Natural killer cell treated with Interleukin-12 subunit alpha and Interleukin-12 subunit beta and Interleukin-15 and Interleukin-18, amount 100 ng/mL, for 72 hours (primary cell): ENCODE data around the gene HDGFL2. TPM values are rescaled to one million over a fixed set of nuclear protein-coding genes. Genes with fewer than 3 reads are reported as not detected.
A peak's percentile ranks its signal among the peaks of the same experiment; 100 is the strongest.

Experiments used
- ATAC-seq, 2 donors: fragments of 150-1000 bp; cut with Tn5 transposase in 1 of 2; sonication (Bioruptor Pico), chemical (Tn5 transposase) in 1 of 2; 2 replicates each; pipeline ENCODE4 v1.10.0; 2021
- DNase-seq: peaks from one replicate; pipeline ENCODE4 v3.0.0; 2022; ENCODE audit warnings: low spot score
- H3K27ac Mint-ChIP-seq, 2 donors: 1 replicate in 1 of 2; 2 replicates in 1 of 2; pipeline ENCODE4 v1.8.0; 2022; ENCODE audit warnings: mixed read lengths in 2 of 2, mild to moderate bottlenecking in 1 of 2, moderate library complexity in 1 of 2
- H3K27me3 Mint-ChIP-seq, 2 donors: 1 replicate in 1 of 2; 2 replicates in 1 of 2; pipeline ENCODE4 v1.8.0; 2022; ENCODE audit warnings: mixed read lengths in 2 of 2
- H3K36me3 Mint-ChIP-seq: one replicate; pipeline ENCODE4 v1.8.0; 2022; ENCODE audit warnings: mixed read lengths
- H3K4me1 Mint-ChIP-seq, 2 donors: 1 replicate in 1 of 2; 2 replicates in 1 of 2; pipeline ENCODE4 v1.8.0; 2022; ENCODE audit warnings: low read depth in 2 of 2, mixed read lengths in 2 of 2, mild to moderate bottlenecking in 1 of 2
- H3K4me3 Mint-ChIP-seq: one replicate; pipeline ENCODE4 v1.8.0; 2022; ENCODE audit warnings: mixed read lengths
- H3K9me3 Mint-ChIP-seq: 2 replicates; pipeline ENCODE4 v1.8.0; 2022; ENCODE audit warnings: mixed read lengths
- total RNA-seq, 2 donors: library from RNA; stranded (reverse); gene quantifications; one replicate each; pipeline ENCODE4 v1.2.3, GENCODE V29; 2022

The HDGFL2 gene
- total RNA-seq, 2 donors from 2014 or later: 43.3 to 47.6 TPM

- no peak overlapping the region for H3K27ac Mint-ChIP-seq
- H3K9me3 Mint-ChIP-seq: no peaks in the 10 kb centered on the region
Observed at GRCh38 chr19:4449639-4450028, 22.5 kb upstream of the HDGFL2 start.

GRCh38 chr19:4452230-4452990 is 19.7 kb upstream of the HDGFL2 start:
- H3K27ac Mint-ChIP-seq: no peak overlapping the region
- H3K4me1 Mint-ChIP-seq: peaks cover 11 to 17% of the 10 kb centered on the region in 2 donors
- ATAC-seq: no peak

More at GRCh38 chr19:4449639-4450028, 22.5 kb upstream of the HDGFL2 start:
- Mint-ChIP-seq H3K36me3 (no peaks in the 10 kb centered on the region), H3K4me1 (peaks cover 0 to 4% of the 10 kb centered on the region in 2 donors), H3K4me3 (no peak overlapping the region), H3K27me3 (no peaks in the 10 kb centered on the region)
- no peak for DNase-seq
- no peak for ATAC-seq

GRCh38 chr19:4453232-4454179 is 18.6 kb upstream of the HDGFL2 start:
- Mint-ChIP-seq H3K4me1 (peaks cover 16 to 22% of the 10 kb centered on the region in 2 donors), H3K4me3 (no peak overlapping the region), H3K36me3 (no peaks in the 10 kb centered on the region), H3K9me3 (no peaks in the 10 kb centered on the region), H3K27me3 (no peaks in the 10 kb centered on the region), H3K27ac (no peak overlapping the region)
- ATAC-seq (no peak), DNase-seq (no peak)

More at GRCh38 chr19:4452230-4452990, 19.7 kb upstream of the HDGFL2 start:
- no peaks in the 10 kb centered on the region for H3K27me3 Mint-ChIP-seq
- H3K9me3 Mint-ChIP-seq: no peaks in the 10 kb centered on the region
- DNase-seq: no peak
- no peak overlapping the region for H3K4me3 Mint-ChIP-seq
- no peaks in the 10 kb centered on the region for H3K36me3 Mint-ChIP-seq

GRCh38 chr19:4454747-4455718 is 17.1 kb upstream of the HDGFL2 start:
- Mint-ChIP-seq H3K27ac (no peak overlapping the region), H3K4me3 (no peak overlapping the region), H3K9me3 (no peaks in the 10 kb centered on the region), H3K36me3 (no peaks in the 10 kb centered on the region), H3K27me3 (no peaks in the 10 kb centered on the region), H3K4me1 (peaks cover 16 to 22% of the 10 kb centered on the region in 2 donors)
- DNase-seq (no peak), ATAC-seq (no peak)

GRCh38 chr19:4455719-4456475 is 16.2 kb upstream of the HDGFL2 start:
- Mint-ChIP-seq H3K9me3 (no peaks in the 10 kb centered on the region), H3K27ac (peak overlapping the region; percentile 87 to 97), H3K4me1 (peaks cover 16 to 22% of the 10 kb centered on the region in 2 donors), H3K36me3 (no peaks in the 10 kb centered on the region), H3K4me3 (peak overlapping the region; percentile 96), H3K27me3 (no peaks in the 10 kb centered on the region)
- DNase-seq (no peak), ATAC-seq (no peak)

- Mint-ChIP-seq H3K36me3 (no peaks in the 10 kb centered on the region), H3K4me3 (peak overlapping the region; percentile 96), H3K4me1 (peaks cover 16 to 22% of the 10 kb centered on the region in 2 donors), H3K9me3 (no peaks in the 10 kb centered on the region), H3K27ac (peak overlapping the region; percentile 87 to 97), H3K27me3 (no peaks in the 10 kb centered on the region)
- ATAC-seq (no peak), DNase-seq (no peak)
Observed at GRCh38 chr19:4456476-4456842, 15.6 kb upstream of the HDGFL2 start.

GRCh38 chr19:4456843-4457653 is 15.0 kb upstream of the HDGFL2 start:
- peak overlapping the region; percentile 87 to 97 for H3K27ac Mint-ChIP-seq
- peak overlapping the region; percentile 96 for H3K4me3 Mint-ChIP-seq
- DNase-seq: no peak
- H3K36me3 Mint-ChIP-seq: no peaks in the 10 kb centered on the region
- H3K9me3 Mint-ChIP-seq: no peaks in the 10 kb centered on the region
- ATAC-seq: peak; percentile 50 to 64
- H3K27me3 Mint-ChIP-seq: no peaks in the 10 kb centered on the region
- H3K4me1 Mint-ChIP-seq: peaks cover 16 to 22% of the 10 kb centered on the region in 2 donors

- Mint-ChIP-seq H3K27me3 (no peaks in the 10 kb centered on the region), H3K36me3 (no peaks in the 10 kb centered on the region), H3K9me3 (no peaks in the 10 kb centered on the region), H3K4me1 (peaks cover 16 to 22% of the 10 kb centered on the region in 2 donors), H3K27ac (peak within 1 kb of the TSS; percentile 87 to 97), H3K4me3 (peak within 1 kb of the TSS; percentile 96)
- ATAC-seq (peak; percentile 98), DNase-seq (peak; percentile 98)
Observed at GRCh38 chr19:4457654-4458395, 14.3 kb upstream of the HDGFL2 start, which contains the start of gene UBXN6. Gene UBXN6, minus strand, starts transcription at chr19:4457794. Its CDS starts 97 bp downstream, at chr19:4457697.

GRCh38 chr19:4464815-4465581 is 7.1 kb upstream of the HDGFL2 start:
- ATAC-seq: no peak
- H3K9me3 Mint-ChIP-seq: no peaks in the 10 kb centered on the region
- no peak overlapping the region for H3K4me3 Mint-ChIP-seq
- no peaks in the 10 kb centered on the region for H3K36me3 Mint-ChIP-seq
- H3K27ac Mint-ChIP-seq: no peak overlapping the region
- H3K27me3 Mint-ChIP-seq: no peaks in the 10 kb centered on the region
- no peak for DNase-seq
- H3K4me1 Mint-ChIP-seq: no peaks in the 10 kb centered on the region

- Mint-ChIP-seq H3K27ac (no peak overlapping the region), H3K9me3 (no peaks in the 10 kb centered on the region), H3K4me3 (no peak overlapping the region), H3K36me3 (no peaks in the 10 kb centered on the region), H3K4me1 (peaks cover 5 to 6% of the 10 kb centered on the region in 2 donors), H3K27me3 (no peaks in the 10 kb centered on the region)
- no peak for DNase-seq
- ATAC-seq: no peak
Observed at GRCh38 chr19:4467835-4468234, 4.3 kb upstream of the HDGFL2 start.
